ENCODE results near the gene UST. TPM values are rescaled to one million over a fixed set of nuclear protein-coding genes. Genes with fewer than 3 reads are reported as not detected.

UST gene
- total RNA-seq, 1 donor from 2014 or later, result 23.2 TPM

DNA sequence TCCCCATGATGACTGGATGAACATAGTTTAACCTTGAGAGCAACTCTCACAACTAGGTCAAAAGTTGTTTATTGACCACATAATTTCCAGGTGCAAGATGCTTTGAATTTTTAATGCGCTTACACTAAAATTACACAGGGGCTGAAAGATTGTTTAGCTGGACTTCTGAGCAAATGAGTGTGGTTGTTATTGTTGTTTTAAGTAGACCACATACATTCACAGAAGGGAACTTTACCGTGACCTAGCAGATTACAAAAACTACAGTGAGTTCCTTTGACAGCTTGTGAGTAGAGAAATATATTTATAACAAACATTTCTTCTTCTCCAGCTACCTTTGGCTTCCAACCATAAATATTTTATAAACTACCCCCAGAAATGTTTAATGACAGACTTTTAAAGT is 178.9 kb downstream of the UST start:
- Mint-ChIP-seq H3K9me3 (ENCODE audit: unreplicated experiment) (no peaks in the 10 kb centered on the region), H3K4me3 (ENCODE audit: unreplicated experiment) (no peak overlapping the region), H3K27ac (ENCODE audit: unreplicated experiment) (no peak overlapping the region), H3K36me3 (ENCODE audit: low read depth, unreplicated experiment) (no peaks in the 10 kb centered on the region), H3K27me3 (ENCODE audit: unreplicated experiment) (no peaks in the 10 kb centered on the region), H3K4me1 (ENCODE audit: unreplicated experiment) (peaks cover 10% of the 10 kb centered on the region)
- TF ChIP-seq, protein P1, sequence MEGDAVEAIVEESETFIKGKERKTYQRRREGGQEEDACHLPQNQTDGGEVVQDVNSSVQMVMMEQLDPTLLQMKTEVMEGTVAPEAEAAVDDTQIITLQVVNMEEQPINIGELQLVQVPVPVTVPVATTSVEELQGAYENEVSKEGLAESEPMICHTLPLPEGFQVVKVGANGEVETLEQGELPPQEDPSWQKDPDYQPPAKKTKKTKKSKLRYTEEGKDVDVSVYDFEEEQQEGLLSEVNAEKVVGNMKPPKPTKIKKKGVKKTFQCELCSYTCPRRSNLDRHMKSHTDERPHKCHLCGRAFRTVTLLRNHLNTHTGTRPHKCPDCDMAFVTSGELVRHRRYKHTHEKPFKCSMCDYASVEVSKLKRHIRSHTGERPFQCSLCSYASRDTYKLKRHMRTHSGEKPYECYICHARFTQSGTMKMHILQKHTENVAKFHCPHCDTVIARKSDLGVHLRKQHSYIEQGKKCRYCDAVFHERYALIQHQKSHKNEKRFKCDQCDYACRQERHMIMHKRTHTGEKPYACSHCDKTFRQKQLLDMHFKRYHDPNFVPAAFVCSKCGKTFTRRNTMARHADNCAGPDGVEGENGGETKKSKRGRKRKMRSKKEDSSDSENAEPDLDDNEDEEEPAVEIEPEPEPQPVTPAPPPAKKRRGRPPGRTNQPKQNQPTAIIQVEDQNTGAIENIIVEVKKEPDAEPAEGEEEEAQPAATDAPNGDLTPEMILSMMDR (IDR thresholded peaks at IDR 0.05; ENCODE audit: unreplicated experiment), result no peak
- no peak for DNase-seq (ENCODE audit: low spot score)

DNA sequence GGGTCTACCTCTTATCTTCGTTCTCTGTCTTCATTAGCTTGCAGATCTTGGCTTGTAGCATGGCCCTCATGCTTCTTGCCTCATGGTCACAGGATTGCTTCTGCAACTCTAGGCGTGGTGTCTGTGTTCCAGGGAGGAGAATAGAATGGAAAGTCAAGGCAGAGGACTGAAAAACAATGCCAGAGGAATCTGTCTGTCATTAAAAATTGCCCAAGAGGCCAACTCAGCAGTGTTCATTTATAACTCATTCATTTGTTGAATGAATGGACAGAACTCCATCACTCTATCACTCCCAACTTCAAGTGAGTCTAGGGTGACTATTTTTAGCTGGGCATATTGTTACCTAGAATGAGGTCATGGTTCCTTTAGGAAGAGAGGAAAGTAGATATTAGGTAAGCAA is 179.6 kb downstream of the UST start:
- no peak overlapping the region for H3K27ac Mint-ChIP-seq (ENCODE audit: unreplicated experiment)
- H3K36me3 Mint-ChIP-seq (ENCODE audit: low read depth, unreplicated experiment), result no peaks in the 10 kb centered on the region
- peaks cover 10% of the 10 kb centered on the region for H3K4me1 Mint-ChIP-seq (ENCODE audit: unreplicated experiment)
- H3K4me3 Mint-ChIP-seq (ENCODE audit: unreplicated experiment), result no peak overlapping the region
- no peak for DNase-seq (ENCODE audit: low spot score)
- no peaks in the 10 kb centered on the region for H3K9me3 Mint-ChIP-seq (ENCODE audit: unreplicated experiment)
- H3K27me3 Mint-ChIP-seq (ENCODE audit: unreplicated experiment), result no peaks in the 10 kb centered on the region
- TF ChIP-seq, protein P1 (IDR thresholded peaks at IDR 0.05; ENCODE audit: unreplicated experiment), result no peak

DNA sequence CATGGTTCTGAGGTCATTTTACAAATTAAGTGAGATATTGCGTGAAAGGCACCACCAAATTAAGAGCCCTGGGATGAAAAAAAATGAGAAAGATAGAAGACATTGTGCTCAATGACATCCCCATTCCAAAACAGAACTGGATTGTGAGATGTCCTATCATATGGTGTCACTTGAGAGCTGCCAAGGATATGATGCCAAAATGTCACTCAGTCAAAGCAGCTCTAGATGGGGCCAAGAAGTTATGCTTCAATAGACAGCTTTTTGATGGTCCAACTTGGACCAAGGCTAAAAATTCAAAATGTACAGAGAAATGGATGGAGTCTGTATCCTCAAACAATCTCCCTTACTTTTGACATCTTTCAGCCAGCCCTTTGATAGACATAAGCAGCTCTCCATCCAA is 180.8 kb downstream of the UST start:
- no peak overlapping the region for H3K27ac Mint-ChIP-seq (ENCODE audit: unreplicated experiment)
- H3K4me1 Mint-ChIP-seq (ENCODE audit: unreplicated experiment), result peaks cover 10% of the 10 kb centered on the region
- DNase-seq (ENCODE audit: low spot score), result no peak
- H3K4me3 Mint-ChIP-seq (ENCODE audit: unreplicated experiment), result no peak overlapping the region
- TF ChIP-seq, protein P1 (IDR thresholded peaks at IDR 0.05; ENCODE audit: unreplicated experiment), result no peak
- H3K27me3 Mint-ChIP-seq (ENCODE audit: unreplicated experiment), result no peaks in the 10 kb centered on the region
- H3K36me3 Mint-ChIP-seq (ENCODE audit: low read depth, unreplicated experiment), result no peaks in the 10 kb centered on the region
- H3K9me3 Mint-ChIP-seq (ENCODE audit: unreplicated experiment), result no peaks in the 10 kb centered on the region

DNA sequence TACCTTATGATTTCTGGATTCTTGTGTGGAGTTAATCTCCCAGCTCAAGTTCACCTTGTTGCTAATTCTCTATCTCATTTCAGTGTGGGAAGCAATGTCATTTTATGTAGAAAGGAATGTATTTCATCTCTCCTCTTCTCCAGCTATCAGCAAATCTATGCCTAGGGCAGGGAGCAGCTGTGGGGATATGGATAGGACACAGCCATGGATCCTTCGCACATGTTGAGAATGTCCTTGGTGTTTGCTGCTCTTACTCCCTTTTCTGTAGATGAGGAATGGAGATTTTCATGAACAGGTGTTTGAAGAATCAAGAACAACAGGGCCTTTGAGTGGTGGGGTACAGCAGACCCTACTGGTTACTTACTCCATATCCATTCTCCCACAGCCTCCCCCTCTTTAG is 182.0 kb downstream of the UST start:
- Mint-ChIP-seq H3K36me3 (ENCODE audit: low read depth, unreplicated experiment) (no peaks in the 10 kb centered on the region), H3K27ac (ENCODE audit: unreplicated experiment) (no peak overlapping the region), H3K4me1 (ENCODE audit: unreplicated experiment) (peaks cover 14% of the 10 kb centered on the region), H3K9me3 (ENCODE audit: unreplicated experiment) (no peaks in the 10 kb centered on the region), H3K4me3 (ENCODE audit: unreplicated experiment) (no peak overlapping the region), H3K27me3 (ENCODE audit: unreplicated experiment) (no peaks in the 10 kb centered on the region)
- TF ChIP-seq, protein P1 (IDR thresholded peaks at IDR 0.05; ENCODE audit: unreplicated experiment), result no peak
- DNase-seq (ENCODE audit: low spot score), result no peak

DNA sequence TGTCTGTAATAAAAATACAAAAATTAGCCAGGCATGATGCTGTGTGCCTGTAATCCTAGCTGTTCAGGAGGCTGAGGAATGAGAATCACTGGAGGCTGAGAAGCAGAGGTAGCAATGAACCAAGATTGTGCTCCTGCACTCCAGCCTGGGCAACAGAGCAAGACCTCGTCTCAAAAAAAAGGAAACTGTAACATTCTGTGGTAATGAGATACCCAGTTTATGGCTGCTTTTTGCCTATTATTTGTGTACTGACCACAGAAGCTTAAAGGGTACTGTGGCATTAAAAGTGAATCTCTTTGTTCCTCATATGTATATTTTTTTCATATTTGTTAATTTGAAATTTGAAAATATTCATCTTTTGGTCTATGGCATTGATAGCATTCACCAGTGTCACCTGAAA is 185.4 kb downstream of the UST start:
- H3K27ac Mint-ChIP-seq (ENCODE audit: unreplicated experiment), result no peak overlapping the region
- H3K27me3 Mint-ChIP-seq (ENCODE audit: unreplicated experiment), result no peaks in the 10 kb centered on the region
- H3K36me3 Mint-ChIP-seq (ENCODE audit: low read depth, unreplicated experiment), result no peaks in the 10 kb centered on the region
- TF ChIP-seq, protein P1 (IDR thresholded peaks at IDR 0.05; ENCODE audit: unreplicated experiment), result no peak
- DNase-seq (ENCODE audit: low spot score), result no peak
- no peak overlapping the region for H3K4me3 Mint-ChIP-seq (ENCODE audit: unreplicated experiment)
- H3K4me1 Mint-ChIP-seq (ENCODE audit: unreplicated experiment), result peaks cover 13% of the 10 kb centered on the region
- no peaks in the 10 kb centered on the region for H3K9me3 Mint-ChIP-seq (ENCODE audit: unreplicated experiment)
